ENCODE results near the gene SEL1L3. TPM values are rescaled to one million over a fixed set of nuclear protein-coding genes. Genes with fewer than 3 reads are reported as not detected.
A peak's percentile ranks its signal among the peaks of the same experiment; 100 is the strongest.

The SEL1L3 gene
- total and polyA plus RNA-seq, 9 of the 15 experiments (the other 6 are each of a cell fraction or from before 2014, with no cell fraction given), result 10.0 to 44.3 (median 21.6) TPM

DNA sequence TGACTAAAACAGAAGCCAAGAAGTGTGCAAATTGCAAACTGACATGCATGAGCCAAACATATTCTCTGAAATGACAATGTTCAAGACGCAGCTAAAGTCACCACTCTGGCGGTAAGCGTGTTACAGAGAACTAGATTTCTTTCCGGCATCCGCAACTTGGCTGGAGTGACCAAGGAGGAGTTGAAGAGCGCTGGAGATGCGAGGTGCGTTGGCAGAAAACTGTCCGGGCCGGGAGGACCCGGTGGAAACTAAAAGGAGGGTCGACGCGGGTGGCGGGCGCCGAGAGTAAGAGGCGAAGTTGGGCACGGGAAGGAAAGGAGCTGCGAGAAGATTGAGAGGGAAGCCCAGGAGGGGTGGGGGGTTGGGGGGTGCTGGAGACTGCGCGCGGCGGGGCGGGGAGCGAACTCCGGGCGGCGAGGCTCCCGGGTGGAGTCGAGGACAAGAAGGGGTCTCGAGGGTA is 807 bp downstream of the SEL1L3 start (continued):
- TF ChIP-seq, protein P1, sequence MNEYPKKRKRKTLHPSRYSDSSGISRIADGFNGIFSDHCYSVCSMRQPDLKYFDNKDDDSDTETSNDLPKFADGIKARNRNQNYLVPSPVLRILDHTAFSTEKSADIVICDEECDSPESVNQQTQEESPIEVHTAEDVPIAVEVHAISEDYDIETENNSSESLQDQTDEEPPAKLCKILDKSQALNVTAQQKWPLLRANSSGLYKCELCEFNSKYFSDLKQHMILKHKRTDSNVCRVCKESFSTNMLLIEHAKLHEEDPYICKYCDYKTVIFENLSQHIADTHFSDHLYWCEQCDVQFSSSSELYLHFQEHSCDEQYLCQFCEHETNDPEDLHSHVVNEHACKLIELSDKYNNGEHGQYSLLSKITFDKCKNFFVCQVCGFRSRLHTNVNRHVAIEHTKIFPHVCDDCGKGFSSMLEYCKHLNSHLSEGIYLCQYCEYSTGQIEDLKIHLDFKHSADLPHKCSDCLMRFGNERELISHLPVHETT (CRISPR knock-in tag; conservative IDR thresholded peaks at IDR 0.05 in 1 of 2, IDR thresholded peaks at IDR 0.05 in 1 of 2), result no peak
- TF ChIP-seq, protein P2, sequence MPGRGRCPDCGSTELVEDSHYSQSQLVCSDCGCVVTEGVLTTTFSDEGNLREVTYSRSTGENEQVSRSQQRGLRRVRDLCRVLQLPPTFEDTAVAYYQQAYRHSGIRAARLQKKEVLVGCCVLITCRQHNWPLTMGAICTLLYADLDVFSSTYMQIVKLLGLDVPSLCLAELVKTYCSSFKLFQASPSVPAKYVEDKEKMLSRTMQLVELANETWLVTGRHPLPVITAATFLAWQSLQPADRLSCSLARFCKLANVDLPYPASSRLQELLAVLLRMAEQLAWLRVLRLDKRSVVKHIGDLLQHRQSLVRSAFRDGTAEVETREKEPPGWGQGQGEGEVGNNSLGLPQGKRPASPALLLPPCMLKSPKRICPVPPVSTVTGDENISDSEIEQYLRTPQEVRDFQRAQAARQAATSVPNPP (IDR thresholded peaks at IDR 0.05; ENCODE audit: borderline replicate concordance, insufficient read depth, insufficient read length), result no peak
- no peak for TF ChIP-seq FOXJ3 (CRISPR knock-in tag; IDR thresholded peaks at IDR 0.05)
- TF ChIP-seq, protein P3, sequence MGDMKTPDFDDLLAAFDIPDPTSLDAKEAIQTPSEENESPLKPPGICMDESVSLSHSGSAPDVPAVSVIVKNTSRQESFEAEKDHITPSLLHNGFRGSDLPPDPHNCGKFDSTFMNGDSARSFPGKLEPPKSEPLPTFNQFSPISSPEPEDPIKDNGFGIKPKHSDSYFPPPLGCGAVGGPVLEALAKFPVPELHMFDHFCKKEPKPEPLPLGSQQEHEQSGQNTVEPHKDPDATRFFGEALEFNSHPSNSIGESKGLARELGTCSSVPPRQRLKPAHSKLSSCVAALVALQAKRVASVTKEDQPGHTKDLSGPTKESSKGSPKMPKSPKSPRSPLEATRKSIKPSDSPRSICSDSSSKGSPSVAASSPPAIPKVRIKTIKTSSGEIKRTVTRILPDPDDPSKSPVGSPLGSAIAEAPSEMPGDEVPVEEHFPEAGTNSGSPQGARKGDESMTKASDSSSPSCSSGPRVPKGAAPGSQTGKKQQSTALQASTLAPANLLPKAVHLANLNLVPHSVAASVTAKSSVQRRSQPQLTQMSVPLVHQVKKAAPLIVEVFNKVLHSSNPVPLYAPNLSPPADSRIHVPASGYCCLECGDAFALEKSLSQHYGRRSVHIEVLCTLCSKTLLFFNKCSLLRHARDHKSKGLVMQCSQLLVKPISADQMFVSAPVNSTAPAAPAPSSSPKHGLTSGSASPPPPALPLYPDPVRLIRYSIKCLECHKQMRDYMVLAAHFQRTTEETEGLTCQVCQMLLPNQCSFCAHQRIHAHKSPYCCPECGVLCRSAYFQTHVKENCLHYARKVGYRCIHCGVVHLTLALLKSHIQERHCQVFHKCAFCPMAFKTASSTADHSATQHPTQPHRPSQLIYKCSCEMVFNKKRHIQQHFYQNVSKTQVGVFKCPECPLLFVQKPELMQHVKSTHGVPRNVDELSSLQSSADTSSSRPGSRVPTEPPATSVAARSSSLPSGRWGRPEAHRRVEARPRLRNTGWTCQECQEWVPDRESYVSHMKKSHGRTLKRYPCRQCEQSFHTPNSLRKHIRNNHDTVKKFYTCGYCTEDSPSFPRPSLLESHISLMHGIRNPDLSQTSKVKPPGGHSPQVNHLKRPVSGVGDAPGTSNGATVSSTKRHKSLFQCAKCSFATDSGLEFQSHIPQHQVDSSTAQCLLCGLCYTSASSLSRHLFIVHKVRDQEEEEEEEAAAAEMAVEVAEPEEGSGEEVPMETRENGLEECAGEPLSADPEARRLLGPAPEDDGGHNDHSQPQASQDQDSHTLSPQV (IDR thresholded peaks at IDR 0.05), result no peak
- no peak for TF ChIP-seq ZFX (CRISPR knock-in tag; IDR thresholded peaks at IDR 0.05)
- TF ChIP-seq, protein P4, sequence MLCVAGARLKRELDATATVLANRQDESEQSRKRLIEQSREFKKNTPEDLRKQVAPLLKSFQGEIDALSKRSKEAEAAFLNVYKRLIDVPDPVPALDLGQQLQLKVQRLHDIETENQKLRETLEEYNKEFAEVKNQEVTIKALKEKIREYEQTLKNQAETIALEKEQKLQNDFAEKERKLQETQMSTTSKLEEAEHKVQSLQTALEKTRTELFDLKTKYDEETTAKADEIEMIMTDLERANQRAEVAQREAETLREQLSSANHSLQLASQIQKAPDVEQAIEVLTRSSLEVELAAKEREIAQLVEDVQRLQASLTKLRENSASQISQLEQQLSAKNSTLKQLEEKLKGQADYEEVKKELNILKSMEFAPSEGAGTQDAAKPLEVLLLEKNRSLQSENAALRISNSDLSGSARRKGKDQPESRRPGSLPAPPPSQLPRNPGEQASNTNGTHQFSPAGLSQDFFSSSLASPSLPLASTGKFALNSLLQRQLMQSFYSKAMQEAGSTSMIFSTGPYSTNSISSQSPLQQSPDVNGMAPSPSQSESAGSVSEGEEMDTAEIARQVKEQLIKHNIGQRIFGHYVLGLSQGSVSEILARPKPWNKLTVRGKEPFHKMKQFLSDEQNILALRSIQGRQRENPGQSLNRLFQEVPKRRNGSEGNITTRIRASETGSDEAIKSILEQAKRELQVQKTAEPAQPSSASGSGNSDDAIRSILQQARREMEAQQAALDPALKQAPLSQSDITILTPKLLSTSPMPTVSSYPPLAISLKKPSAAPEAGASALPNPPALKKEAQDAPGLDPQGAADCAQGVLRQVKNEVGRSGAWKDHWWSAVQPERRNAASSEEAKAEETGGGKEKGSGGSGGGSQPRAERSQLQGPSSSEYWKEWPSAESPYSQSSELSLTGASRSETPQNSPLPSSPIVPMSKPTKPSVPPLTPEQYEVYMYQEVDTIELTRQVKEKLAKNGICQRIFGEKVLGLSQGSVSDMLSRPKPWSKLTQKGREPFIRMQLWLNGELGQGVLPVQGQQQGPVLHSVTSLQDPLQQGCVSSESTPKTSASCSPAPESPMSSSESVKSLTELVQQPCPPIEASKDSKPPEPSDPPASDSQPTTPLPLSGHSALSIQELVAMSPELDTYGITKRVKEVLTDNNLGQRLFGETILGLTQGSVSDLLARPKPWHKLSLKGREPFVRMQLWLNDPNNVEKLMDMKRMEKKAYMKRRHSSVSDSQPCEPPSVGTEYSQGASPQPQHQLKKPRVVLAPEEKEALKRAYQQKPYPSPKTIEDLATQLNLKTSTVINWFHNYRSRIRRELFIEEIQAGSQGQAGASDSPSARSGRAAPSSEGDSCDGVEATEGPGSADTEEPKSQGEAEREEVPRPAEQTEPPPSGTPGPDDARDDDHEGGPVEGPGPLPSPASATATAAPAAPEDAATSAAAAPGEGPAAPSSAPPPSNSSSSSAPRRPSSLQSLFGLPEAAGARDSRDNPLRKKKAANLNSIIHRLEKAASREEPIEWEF (CRISPR knock-in tag; IDR thresholded peaks at IDR 0.05), result no peak
- TF ChIP-seq FIP1L1 (IDR thresholded peaks at IDR 0.05; ENCODE audit: low read depth, low read length, poor library complexity, severe bottlenecking), result no peak
- TF ChIP-seq ZBTB8A (IDR thresholded peaks at IDR 0.05; ENCODE audit: partially characterized antibody), result no peak
- TF ChIP-seq SMARCA5 (IDR thresholded peaks at IDR 0.05), result no peak
- no peak for TF ChIP-seq BRD9 (IDR thresholded peaks at IDR 0.05; ENCODE audit: low read depth, partially characterized antibody)
- TF ChIP-seq RBBP5 (IDR thresholded peaks at IDR 0.05; ENCODE audit: borderline replicate concordance, insufficient read depth, low read length, poor library complexity, severe bottlenecking), result no peak
- no peak for TF ChIP-seq ZNF764 (CRISPR knock-in tag; IDR thresholded peaks at IDR 0.05; ENCODE audit: low read depth)
- TF ChIP-seq SREBF2 (CRISPR knock-in tag; IDR thresholded peaks at IDR 0.05), result no peak
- peak; percentile 13 for TF ChIP-seq CHD1 (IDR thresholded peaks at IDR 0.05; ENCODE audit: low read length)
- TF ChIP-seq ZNF3 (CRISPR knock-in tag; IDR thresholded peaks at IDR 0.05), result no peak
- TF ChIP-seq ARHGAP35 (IDR thresholded peaks at IDR 0.05; ENCODE audit: partially characterized antibody), result peak; percentile 4
